HG03469 (cell line): ENCODE measurements around the gene OTUD4.
"Not testable (repeated sequence)": the region's sequence is repeated elsewhere in the genome, so short reads cannot be mapped to it uniquely, and the experiment has no call there.

Source experiments
- ATAC-seq: cut with Tn5 transposase; IDR thresholded peaks from one replicate; pipeline ENCODE4 v1.9.1; 2021; ENCODE audit warnings: mild to moderate bottlenecking, moderate library complexity, moderate number of reproducible peaks; ENCODE audit not compliant: unreplicated experiment

Gene OTUD4, protein sequence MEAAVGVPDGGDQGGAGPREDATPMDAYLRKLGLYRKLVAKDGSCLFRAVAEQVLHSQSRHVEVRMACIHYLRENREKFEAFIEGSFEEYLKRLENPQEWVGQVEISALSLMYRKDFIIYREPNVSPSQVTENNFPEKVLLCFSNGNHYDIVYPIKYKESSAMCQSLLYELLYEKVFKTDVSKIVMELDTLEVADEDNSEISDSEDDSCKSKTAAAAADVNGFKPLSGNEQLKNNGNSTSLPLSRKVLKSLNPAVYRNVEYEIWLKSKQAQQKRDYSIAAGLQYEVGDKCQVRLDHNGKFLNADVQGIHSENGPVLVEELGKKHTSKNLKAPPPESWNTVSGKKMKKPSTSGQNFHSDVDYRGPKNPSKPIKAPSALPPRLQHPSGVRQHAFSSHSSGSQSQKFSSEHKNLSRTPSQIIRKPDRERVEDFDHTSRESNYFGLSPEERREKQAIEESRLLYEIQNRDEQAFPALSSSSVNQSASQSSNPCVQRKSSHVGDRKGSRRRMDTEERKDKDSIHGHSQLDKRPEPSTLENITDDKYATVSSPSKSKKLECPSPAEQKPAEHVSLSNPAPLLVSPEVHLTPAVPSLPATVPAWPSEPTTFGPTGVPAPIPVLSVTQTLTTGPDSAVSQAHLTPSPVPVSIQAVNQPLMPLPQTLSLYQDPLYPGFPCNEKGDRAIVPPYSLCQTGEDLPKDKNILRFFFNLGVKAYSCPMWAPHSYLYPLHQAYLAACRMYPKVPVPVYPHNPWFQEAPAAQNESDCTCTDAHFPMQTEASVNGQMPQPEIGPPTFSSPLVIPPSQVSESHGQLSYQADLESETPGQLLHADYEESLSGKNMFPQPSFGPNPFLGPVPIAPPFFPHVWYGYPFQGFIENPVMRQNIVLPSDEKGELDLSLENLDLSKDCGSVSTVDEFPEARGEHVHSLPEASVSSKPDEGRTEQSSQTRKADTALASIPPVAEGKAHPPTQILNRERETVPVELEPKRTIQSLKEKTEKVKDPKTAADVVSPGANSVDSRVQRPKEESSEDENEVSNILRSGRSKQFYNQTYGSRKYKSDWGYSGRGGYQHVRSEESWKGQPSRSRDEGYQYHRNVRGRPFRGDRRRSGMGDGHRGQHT

DNA sequence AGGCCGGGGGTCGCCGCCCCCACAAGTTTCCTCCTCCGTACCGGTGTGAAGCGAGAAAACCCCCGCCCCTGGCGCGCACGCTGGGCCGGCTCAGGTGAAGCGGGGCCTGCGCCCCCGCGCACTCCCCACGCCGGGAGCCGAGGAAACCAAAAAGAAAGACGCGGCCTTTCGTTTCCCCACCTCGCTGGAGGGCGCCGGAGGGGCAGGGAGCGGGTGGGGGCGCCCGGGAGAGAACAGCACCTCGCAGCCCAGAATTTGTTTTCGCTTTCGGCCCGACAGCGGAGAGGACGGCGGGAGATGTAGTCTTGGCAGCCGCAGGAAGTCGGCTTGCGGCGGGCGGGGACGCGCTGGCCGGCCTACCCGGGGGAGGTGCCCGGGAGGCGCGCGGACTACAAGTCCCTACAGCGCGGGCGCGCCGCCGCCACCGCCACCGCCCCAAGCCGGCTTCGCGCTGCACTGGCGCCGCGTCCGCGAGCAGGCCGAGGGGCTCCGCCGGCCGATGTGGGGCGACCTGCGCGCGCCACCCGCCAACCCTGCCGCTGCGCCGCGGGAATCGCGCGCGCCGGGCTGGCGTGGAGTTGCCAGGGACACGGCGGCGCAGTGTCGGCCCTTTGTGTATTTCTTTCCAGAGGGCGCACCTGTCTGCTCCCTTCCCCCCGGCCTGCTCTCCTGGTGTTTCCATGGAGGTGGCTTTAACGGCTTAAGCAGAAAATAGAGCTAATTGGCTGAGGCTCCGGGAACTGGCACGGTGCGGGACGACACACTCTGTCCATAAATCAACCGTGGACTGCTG is at the start of gene OTUD4:
TSS of gene OTUD4 (minus strand) at position 292 of the 793 bp plus-strand sequence. CDS start 616 bp downstream, outside the sequence.
- peak; percentile 80 for ATAC-seq

- not testable (repeated sequence) for ATAC-seq
These were observed 42.8 kb upstream of the OTUD4 start for GRCh38 chr4:145223228-145223627.

DNA sequence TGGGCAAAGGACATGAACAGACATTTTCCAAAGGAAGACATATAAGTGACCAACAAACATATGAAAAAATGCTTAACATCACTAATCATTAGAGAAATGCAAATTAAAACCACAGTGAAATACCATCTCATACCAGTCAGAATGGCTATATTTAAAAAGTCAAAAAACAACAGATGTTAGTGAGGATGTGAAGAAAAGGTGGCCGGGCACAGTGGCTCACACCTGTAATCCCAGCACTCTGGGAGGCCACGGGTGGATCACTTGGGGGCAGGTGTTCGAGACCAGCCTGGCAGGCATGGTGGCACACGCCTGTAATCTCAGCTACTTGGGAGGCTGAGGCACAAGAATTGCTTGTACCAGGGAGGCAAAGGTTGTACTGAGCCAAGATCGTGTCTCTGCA is 41.1 kb upstream of the OTUD4 start:
- ATAC-seq = not testable (repeated sequence)

- ATAC-seq = no peak
These were observed 38.7 kb upstream of the OTUD4 start for GRCh38 chr4:145219090-145219489.

DNA sequence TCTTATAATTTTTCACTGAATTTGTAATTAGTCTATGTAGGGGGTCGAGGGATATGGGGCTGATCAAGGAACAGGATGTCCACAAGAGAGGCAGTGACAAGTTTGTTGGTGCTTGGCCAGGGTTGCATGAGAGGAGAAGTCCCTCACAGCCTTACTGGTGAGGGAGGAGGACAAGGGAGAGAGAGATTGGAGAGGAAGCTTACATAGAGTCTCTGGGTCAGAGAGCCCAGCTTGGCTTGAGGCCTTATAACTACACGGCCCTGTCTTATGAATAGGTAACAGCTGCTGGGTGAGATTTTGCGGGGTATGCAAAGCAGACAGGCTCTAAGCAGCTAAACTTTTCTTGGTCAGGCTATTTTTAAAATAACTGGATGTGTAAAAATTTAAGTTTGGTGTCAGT is 37.9 kb upstream of the OTUD4 start:
- peak; percentile 92 for ATAC-seq

- no peak for ATAC-seq
These were observed 37.0 kb upstream of the OTUD4 start for GRCh38 chr4:145217349-145217748.

DNA sequence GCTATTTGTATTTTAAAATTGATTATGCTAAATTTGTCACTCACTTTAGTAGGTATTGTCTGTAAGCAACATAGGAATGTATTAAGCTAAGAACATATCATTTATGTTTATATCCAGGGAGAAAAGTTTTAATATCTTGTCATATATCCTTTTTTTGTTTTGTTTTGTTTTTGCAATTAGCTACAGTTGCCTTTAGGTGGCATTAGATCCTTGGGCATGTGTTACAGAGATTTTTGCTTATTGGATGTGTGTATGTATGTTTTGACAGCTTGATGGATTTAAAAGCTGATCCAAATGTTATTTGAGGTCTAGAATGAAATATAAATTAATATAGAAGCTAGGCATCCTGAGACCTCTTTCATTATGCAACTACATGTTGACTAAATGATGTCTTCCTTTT is 36.1 kb upstream of the OTUD4 start:
- no peak for ATAC-seq

DNA sequence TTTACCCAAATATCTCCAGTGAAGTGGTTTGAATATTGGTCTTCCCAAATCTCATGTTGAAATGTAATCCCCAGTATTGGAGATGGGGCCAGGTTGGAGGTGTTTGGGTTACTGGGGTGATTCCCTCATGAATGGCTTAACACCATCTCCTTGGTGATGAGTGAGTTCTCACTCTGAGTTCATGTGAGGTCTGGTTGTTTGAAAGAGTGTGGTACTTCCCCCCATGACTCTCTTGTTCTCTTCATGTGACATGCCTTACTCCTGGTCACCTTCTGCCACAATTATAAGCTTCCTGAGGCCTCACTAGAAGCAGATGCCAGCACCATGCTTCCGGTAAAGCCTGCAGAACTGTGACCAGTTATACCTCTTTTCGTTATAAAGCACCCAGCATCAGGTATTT is 32.9 kb upstream of the OTUD4 start:
- ATAC-seq = no peak

DNA sequence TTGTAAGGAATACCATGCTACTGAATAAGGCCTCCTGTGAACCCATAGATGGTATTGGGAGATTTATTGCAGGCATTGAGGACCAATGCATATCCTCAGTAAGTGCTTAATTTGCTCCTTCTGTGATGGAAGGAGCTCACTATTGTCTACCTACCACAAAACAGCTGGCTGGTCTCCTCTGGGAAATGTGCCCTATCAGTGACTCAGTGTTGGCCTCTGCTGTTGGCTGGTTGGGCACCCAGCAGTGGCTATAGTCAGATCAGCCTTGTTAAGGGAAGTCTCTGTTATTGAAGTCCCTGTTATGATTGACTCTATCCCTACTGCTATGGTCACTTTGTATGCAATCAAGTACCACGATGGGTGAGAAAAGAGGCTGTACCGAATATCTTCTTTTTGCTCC is 27.5 kb upstream of the OTUD4 start:
- ATAC-seq = no peak

- ATAC-seq = no peak
These were observed 23.0 kb upstream of the OTUD4 start for GRCh38 chr4:145203410-145203809.

GRCh38 chr4:145200366-145200765 is 20.0 kb upstream of the OTUD4 start:
- ATAC-seq = no peak

GRCh38 chr4:145199051-145199716 is 18.8 kb upstream of the OTUD4 start:
- no peak for ATAC-seq

- ATAC-seq = no peak
These were observed 16.4 kb upstream of the OTUD4 start for GRCh38 chr4:145196747-145197146.

GRCh38 chr4:145195167-145195952 is 15.0 kb upstream of the OTUD4 start:
- ATAC-seq = peak; percentile 92

DNA sequence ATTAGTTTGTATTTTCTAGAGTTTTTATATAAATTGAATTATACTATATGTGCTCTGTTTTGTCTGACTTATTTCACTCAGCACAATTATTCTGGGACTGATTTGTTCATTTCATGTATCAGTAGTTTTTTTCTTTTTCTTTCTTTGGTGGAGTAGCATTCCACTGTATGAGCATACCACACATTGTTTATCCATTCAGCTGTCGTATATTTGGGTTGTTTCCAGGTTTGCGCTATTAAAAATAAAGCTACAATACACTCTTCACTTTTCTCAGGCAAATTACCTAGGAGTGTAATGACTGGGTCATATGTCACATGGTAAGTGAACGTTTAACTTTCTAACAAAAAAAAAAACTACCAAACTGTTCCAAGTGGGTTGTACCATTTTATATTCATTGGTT is 9.6 kb upstream of the OTUD4 start:
- ATAC-seq = no peak

DNA sequence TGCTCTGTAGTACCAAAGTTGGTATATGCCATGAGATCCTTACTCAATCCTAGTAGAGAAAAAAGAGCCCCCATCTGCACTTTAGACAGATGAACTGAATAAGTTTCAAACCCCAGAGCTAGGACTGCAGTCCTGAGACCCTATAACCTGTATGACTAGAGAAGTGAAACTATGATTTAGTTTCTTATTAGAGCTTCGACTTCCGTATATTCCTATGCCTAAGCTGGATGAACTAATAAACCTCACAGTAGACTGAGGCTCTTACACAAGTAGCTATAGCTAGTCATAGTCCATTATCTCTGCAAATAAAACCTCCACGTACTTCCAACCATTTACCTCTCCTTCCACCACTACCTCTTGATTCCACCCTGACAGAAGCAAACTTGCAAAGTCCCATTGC is 6.3 kb upstream of the OTUD4 start:
- peak; percentile 91 for ATAC-seq

DNA sequence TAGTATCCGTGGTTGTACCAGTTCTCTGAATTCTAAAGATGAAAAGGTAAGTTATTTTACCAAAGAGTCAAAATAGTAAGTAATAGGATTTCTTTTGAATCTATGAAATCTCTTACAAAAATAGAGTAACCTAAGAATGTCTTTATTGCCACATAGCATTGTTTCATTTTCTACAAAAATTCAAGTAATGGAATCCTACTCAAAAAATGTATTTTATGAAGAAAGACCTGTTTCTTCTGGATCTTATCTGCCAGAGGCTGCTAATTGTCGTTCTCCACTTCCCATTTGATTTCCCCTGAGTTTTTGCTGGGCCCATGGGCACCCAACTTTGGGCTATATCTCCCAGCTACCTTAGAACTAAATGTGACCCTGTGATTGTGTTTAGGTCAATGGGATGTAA is 3.2 kb upstream of the OTUD4 start:
- ATAC-seq = no peak

DNA sequence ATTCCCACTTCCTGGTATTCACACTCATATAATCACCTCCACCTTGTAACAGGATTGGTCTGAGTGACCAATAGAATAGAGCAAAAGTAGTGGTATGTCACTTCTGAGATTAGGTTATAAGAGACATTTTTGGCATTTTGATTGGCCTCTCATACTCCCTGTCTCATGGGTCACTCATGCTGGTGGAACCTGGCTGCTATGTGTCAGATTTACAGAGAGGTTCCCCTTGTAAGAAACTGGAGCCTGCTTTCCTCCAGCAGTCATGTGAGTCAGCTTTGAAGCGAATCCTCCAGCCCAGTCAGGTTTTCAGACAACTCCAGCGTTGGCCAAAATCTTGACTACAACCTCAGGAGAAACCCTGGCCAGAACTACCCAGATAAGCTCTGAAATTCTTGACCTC is 2.6 kb upstream of the OTUD4 start:
- ATAC-seq = no peak

- ATAC-seq = no peak
These were observed 1.8 kb upstream of the OTUD4 start for GRCh38 chr4:145182222-145182621.
